ENCODE results near the gene MYBBP1A. TPM values are rescaled to one million over a fixed set of nuclear protein-coding genes. Genes with fewer than 3 reads are reported as not detected.
A peak's percentile ranks its signal among the peaks of the same experiment; 100 is the strongest.

MYBBP1A gene
- total RNA-seq, 4 donors from 2014 or later: 32.4 to 70.0 (median 54.4) TPM

DNA sequence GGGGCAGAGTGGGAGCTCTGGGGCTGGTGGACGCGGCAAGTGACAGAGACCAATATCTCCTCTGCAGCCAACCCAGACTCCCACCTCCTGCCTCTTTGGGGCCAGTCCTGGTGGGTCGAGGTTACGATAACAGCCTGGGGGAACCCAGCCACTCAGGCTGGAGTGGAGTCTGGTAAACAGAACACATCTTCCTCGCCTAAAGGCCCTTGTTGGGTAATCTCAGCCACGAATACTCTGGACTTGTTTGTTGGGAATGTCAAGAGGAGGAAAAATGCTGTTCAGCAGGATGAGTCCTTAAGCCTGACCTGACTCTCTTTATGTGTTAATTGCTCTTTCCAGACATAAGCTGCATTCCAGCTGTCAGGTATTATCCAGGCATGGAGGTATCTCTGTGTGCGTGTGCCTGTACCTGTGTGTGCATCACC lies 64.5 kb downstream of the MYBBP1A start:
- Histone ChIP-seq H3K36me3 (no peaks in the 10 kb centered on the region), H3K27ac (peak overlapping the region in 2 of 4 donors; percentile 48 to 50), H3K4me1 (peaks cover 0 to 28% (median 0%) of the 10 kb centered on the region in 3 donors), H3K9me3 (no peaks in the 10 kb centered on the region), H3K4me3 (no peak overlapping the region), H3K27me3 (no peaks in the 10 kb centered on the region)
- no peak for TF ChIP-seq POLR2A (IDR thresholded peaks at IDR 0.05)
- TF ChIP-seq, protein P1, sequence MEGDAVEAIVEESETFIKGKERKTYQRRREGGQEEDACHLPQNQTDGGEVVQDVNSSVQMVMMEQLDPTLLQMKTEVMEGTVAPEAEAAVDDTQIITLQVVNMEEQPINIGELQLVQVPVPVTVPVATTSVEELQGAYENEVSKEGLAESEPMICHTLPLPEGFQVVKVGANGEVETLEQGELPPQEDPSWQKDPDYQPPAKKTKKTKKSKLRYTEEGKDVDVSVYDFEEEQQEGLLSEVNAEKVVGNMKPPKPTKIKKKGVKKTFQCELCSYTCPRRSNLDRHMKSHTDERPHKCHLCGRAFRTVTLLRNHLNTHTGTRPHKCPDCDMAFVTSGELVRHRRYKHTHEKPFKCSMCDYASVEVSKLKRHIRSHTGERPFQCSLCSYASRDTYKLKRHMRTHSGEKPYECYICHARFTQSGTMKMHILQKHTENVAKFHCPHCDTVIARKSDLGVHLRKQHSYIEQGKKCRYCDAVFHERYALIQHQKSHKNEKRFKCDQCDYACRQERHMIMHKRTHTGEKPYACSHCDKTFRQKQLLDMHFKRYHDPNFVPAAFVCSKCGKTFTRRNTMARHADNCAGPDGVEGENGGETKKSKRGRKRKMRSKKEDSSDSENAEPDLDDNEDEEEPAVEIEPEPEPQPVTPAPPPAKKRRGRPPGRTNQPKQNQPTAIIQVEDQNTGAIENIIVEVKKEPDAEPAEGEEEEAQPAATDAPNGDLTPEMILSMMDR (IDR thresholded peaks at IDR 0.05): no peak
- WGBS, 2 donors: 53 to 68% methylated on average over 5 to 7 of the region's 7 CpGs
- no peak for DNase-seq
- intact Hi-C loops (cut with DNase I): no loop called here

DNA sequence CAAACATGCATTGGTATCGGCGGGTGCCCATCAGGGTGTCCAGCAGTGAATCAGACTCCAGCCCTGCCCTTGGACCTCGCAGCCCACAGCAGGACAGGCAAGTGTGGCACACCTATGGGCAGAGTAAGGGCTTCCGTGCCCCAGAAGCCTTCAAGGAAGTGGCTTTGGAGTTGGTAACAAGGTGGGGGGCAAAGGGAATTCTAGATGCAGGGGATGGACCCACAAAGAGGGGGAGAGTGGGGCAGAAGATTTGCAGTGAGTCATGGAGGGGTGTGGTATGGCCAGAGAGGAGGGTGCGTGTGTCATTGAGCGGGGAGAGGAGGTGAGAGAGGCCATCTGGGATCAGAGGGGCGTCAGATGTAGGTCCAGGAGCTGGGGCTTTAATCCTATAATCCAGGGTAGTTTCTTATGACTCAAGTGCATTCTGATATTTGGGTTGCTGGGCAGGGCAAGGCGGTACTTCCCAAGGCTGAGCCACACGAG lies 65.0 kb downstream of the MYBBP1A start:
- Histone ChIP-seq H3K27me3 (no peaks in the 10 kb centered on the region), H3K4me3 (no peak overlapping the region), H3K9me3 (no peaks in the 10 kb centered on the region), H3K27ac (peak overlapping the region in 2 of 4 donors; percentile 48 to 50), H3K36me3 (no peaks in the 10 kb centered on the region), H3K4me1 (peaks cover 0 to 28% (median 0%) of the 10 kb centered on the region in 3 donors)
- 51 to 67% methylated on average over 8 of the region's 9 CpGs for WGBS, 2 donors
- TF ChIP-seq, protein P1 (IDR thresholded peaks at IDR 0.05): no peak
- no peak for TF ChIP-seq POLR2A (IDR thresholded peaks at IDR 0.05)
- intact Hi-C loops (cut with DNase I): no loop called here
- DNase-seq: no peak

DNA sequence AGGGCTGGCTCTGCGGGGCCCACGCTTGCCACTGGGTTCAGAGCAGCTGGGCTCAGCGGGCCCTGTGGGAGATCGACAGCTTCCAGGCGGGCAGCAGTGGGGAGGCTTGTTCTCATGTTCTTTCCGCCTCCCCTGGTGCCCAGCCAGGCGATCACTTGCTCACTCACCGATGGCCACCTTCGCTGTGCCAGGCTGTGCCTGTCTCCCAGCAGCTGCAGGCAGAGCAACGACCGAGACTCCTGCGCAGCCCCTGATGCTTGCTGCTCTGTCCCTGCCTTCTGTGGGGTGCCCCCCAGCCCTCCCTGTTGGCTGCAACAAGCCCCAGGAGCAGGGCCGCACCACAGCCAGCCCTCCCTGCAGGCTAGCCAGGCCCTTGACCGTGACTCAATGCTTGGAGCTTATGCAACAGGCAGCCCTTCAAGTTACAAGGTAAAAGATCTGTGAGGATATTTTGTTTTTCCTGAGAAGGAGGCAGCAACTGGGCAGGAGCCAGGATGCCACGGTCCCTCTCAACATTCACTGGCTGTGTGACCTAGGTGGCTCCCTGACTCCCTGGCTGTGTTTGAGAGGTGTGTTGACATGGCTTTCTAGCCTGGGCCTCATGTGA lies 66.1 kb downstream of the MYBBP1A start:
- 75 to 100% methylated on average over 1 to 2 of the region's 15 CpGs for WGBS, 2 donors
- DNase-seq: no peak
- no peaks in the 10 kb centered on the region for H3K27me3 ChIP-seq
- intact Hi-C loops (cut with DNase I): no loop called here
- H3K9me3 ChIP-seq: no peaks in the 10 kb centered on the region
- no peaks in the 10 kb centered on the region for H3K36me3 ChIP-seq
- peaks cover 0 to 28% (median 0%) of the 10 kb centered on the region in 3 donors for H3K4me1 ChIP-seq
- H3K4me3 ChIP-seq: no peak overlapping the region
- TF ChIP-seq POLR2A (IDR thresholded peaks at IDR 0.05): no peak
- peak overlapping the region in 2 of 4 donors; percentile 38 to 43 for H3K27ac ChIP-seq

Other genes starting within 250 kb of the MYBBP1A start
- 10 to 100 TPM; 52.5 to 88.2 (median 73.5) TPM for gene UBE2G1, start 188.7 kb downstream of the MYBBP1A start, total RNA-seq
- under 1 TPM in 1 of 4 donors, not detected in 3; 0.27 TPM for gene SPNS3, start 121.4 kb downstream of the MYBBP1A start, total RNA-seq
- gene SPNS2, start 56.5 kb downstream of the MYBBP1A start, total RNA-seq: 10 to 100 TPM; 36.8 to 66.6 (median 47.6) TPM
- gene GGT6, start 5.2 kb upstream of the MYBBP1A start, total RNA-seq: 100 to 1,000 TPM in 1 of 4 donors, 10 to 100 TPM in 3; 46.0 to 141 (median 68.5) TPM
- under 1 TPM; 0.41 to 0.76 (median 0.69) TPM for gene SMTNL2, start 29.1 kb upstream of the MYBBP1A start, total RNA-seq
- under 1 TPM in 1 of 4 donors, not detected in 3; 0.30 TPM for gene ALOX15, start 86.3 kb upstream of the MYBBP1A start, total RNA-seq
- gene PELP1, start 148.8 kb upstream of the MYBBP1A start, total RNA-seq: 10 to 100 TPM; 10.3 to 25.0 (median 14.7) TPM
- 10 to 100 TPM in 2 of 4 donors, 1 to 10 TPM in 2; 4.4 to 24.8 (median 10.1) TPM for gene ARRB2, start 155.2 kb upstream of the MYBBP1A start, total RNA-seq
- 10 to 100 TPM; 17.3 to 45.3 (median 29.7) TPM for gene MED11, start 176.0 kb upstream of the MYBBP1A start, total RNA-seq
- 1 to 10 TPM in 2 of 4 donors, not detected in 2; 1.1 to 1.7 TPM for gene ZMYND15, start 184.4 kb upstream of the MYBBP1A start, total RNA-seq
- gene CXCL16, start 184.5 kb upstream of the MYBBP1A start, total RNA-seq: 10 to 100 TPM; 15.2 to 28.2 (median 19.5) TPM
- gene TM4SF5, start 216.5 kb upstream of the MYBBP1A start, total RNA-seq: not detected
- 1 to 10 TPM in 3 of 4 donors, not detected in 1; 1.3 to 5.2 (median 1.5) TPM for gene VMO1, start 231.0 kb upstream of the MYBBP1A start, total RNA-seq
- gene GLTPD2, start 233.6 kb upstream of the MYBBP1A start, total RNA-seq: 1 to 10 TPM in 3 of 4 donors, not detected in 1; 1.1 to 2.0 (median 1.1) TPM
- 100 to 1,000 TPM; 154 to 216 (median 201) TPM for gene PSMB6, start 240.8 kb upstream of the MYBBP1A start, total RNA-seq